ENCODE results near the gene GHR.
"Not testable (repeated sequence)": the region's sequence is repeated elsewhere in the genome, so short reads cannot be mapped to it uniquely, and the experiment has no call there.

GHR gene

GRCh38 chr5:42685078-42685477, 261.8 kb downstream of the GHR start:
- H3K23ac ChIP-seq (ENCODE audit: low read depth, low read length, poor library complexity); H3K9ac ChIP-seq (ENCODE audit: low read depth, low read length, poor library complexity); H3K4ac ChIP-seq (ENCODE audit: low read length); H4K91ac ChIP-seq (ENCODE audit: low read depth, low read length, poor library complexity); H2BK15ac ChIP-seq (ENCODE audit: low read length); H3K27me3 ChIP-seq (ENCODE audit: control insufficient read depth in 3 of 3, insufficient read depth in 3 of 3, low read depth in 1 of 3, low read length in 3 of 3); H2BK12ac ChIP-seq (ENCODE audit: low read length); H3K27ac ChIP-seq (replicated peaks; ENCODE audit: low read length); DNase-seq (ENCODE audit: low spot score); H3K4me3 ChIP-seq (ENCODE audit: low read length in 2 of 2); H3K79me1 ChIP-seq (ENCODE audit: low read depth, low read length); H2AFZ ChIP-seq (ENCODE audit: low read length); H4K8ac ChIP-seq (ENCODE audit: low read depth, low read length); H2BK120ac ChIP-seq (ENCODE audit: low read depth, low read length); H3K14ac ChIP-seq (ENCODE audit: low read length); H3K9me3 ChIP-seq (replicated peaks in 1 of 2; ENCODE audit: control insufficient read depth in 2 of 2, insufficient read depth in 1 of 2, low read depth in 1 of 2, low read length in 2 of 2); H3K4me1 ChIP-seq (ENCODE audit: control insufficient read depth in 2 of 2, insufficient read depth in 1 of 2, low read depth in 1 of 2, low read length in 2 of 2); H2AK5ac ChIP-seq (ENCODE audit: low read depth, low read length); H2BK5ac ChIP-seq (ENCODE audit: low read length); H3K4me2 ChIP-seq (ENCODE audit: insufficient read depth, low read length, poor library complexity, severe bottlenecking); H3K18ac ChIP-seq (ENCODE audit: low read length); H3K36me3 ChIP-seq (replicated peaks in 1 of 2; ENCODE audit: control insufficient read depth in 2 of 2, insufficient read depth in 2 of 2, low read length in 2 of 2): not testable (repeated sequence)

- H3K4me1 ChIP-seq (ENCODE audit: control insufficient read depth in 2 of 2, insufficient read depth in 1 of 2, low read depth in 1 of 2, low read length in 2 of 2), result no peaks in the 10 kb centered on the region
- no peak overlapping the region for H2BK12ac ChIP-seq (ENCODE audit: low read length)
- H2BK120ac ChIP-seq (ENCODE audit: low read depth, low read length), result no peak overlapping the region
- no peak overlapping the region for H3K4me3 ChIP-seq (ENCODE audit: low read length in 2 of 2)
- no peak overlapping the region for H2BK5ac ChIP-seq (ENCODE audit: low read length)
- no peak overlapping the region for H3K14ac ChIP-seq (ENCODE audit: low read length)
- H3K4ac ChIP-seq (ENCODE audit: low read length), result no peak overlapping the region
- no peak overlapping the region for H3K27ac ChIP-seq (replicated peaks; ENCODE audit: low read length)
- H3K9me3 ChIP-seq (replicated peaks in 1 of 2; ENCODE audit: control insufficient read depth in 2 of 2, insufficient read depth in 1 of 2, low read depth in 1 of 2, low read length in 2 of 2), result no peaks in the 10 kb centered on the region
- no peak overlapping the region for H4K8ac ChIP-seq (ENCODE audit: low read depth, low read length)
- no peak overlapping the region for H2AFZ ChIP-seq (ENCODE audit: low read length)
- no peaks in the 10 kb centered on the region for H3K27me3 ChIP-seq (ENCODE audit: control insufficient read depth in 3 of 3, insufficient read depth in 3 of 3, low read depth in 1 of 3, low read length in 3 of 3)
- no peak overlapping the region for H4K91ac ChIP-seq (ENCODE audit: low read depth, low read length, poor library complexity)
- no peak overlapping the region for H2BK15ac ChIP-seq (ENCODE audit: low read length)
- H3K79me1 ChIP-seq (ENCODE audit: low read depth, low read length), result no peaks in the 10 kb centered on the region
- no peak overlapping the region for H2AK5ac ChIP-seq (ENCODE audit: low read depth, low read length)
- no peak for DNase-seq (ENCODE audit: low spot score)
- H3K23ac ChIP-seq (ENCODE audit: low read depth, low read length, poor library complexity), result no peak overlapping the region
- no peak overlapping the region for H3K18ac ChIP-seq (ENCODE audit: low read length)
- no peak overlapping the region for H3K4me2 ChIP-seq (ENCODE audit: insufficient read depth, low read length, poor library complexity, severe bottlenecking)
- no peak overlapping the region for H3K9ac ChIP-seq (ENCODE audit: low read depth, low read length, poor library complexity)
- H3K36me3 ChIP-seq (replicated peaks in 1 of 2; ENCODE audit: control insufficient read depth in 2 of 2, insufficient read depth in 2 of 2, low read length in 2 of 2), result no peaks in the 10 kb centered on the region
- no CpG with 5 or more reads among the region's 4 CpGs for WGBS, 2 donors (ENCODE audit: extremely low coverage in 2 of 2, insufficient read length in 2 of 2, insufficient replicate concordance in 1 of 2)
Measured at GRCh38 chr5:42689391-42689790, 266.2 kb downstream of the GHR start.

GRCh38 chr5:42691413-42691937, 268.2 kb downstream of the GHR start:
- WGBS, 2 donors (ENCODE audit: extremely low coverage in 2 of 2, insufficient read length in 2 of 2, insufficient replicate concordance in 1 of 2), result no CpG with 5 or more reads among the region's 3 CpGs
- H3K9me3 ChIP-seq (replicated peaks in 1 of 2; ENCODE audit: control insufficient read depth in 2 of 2, insufficient read depth in 1 of 2, low read depth in 1 of 2, low read length in 2 of 2), result no peaks in the 10 kb centered on the region
- no peaks in the 10 kb centered on the region for H3K79me1 ChIP-seq (ENCODE audit: low read depth, low read length)
- H3K14ac ChIP-seq (ENCODE audit: low read length), result no peak overlapping the region
- H3K27me3 ChIP-seq (ENCODE audit: control insufficient read depth in 3 of 3, insufficient read depth in 3 of 3, low read depth in 1 of 3, low read length in 3 of 3), result no peaks in the 10 kb centered on the region
- H4K91ac ChIP-seq (ENCODE audit: low read depth, low read length, poor library complexity), result no peak overlapping the region
- no peak overlapping the region for H3K4me3 ChIP-seq (ENCODE audit: low read length in 2 of 2)
- no peak overlapping the region for H3K9ac ChIP-seq (ENCODE audit: low read depth, low read length, poor library complexity)
- H3K4me2 ChIP-seq (ENCODE audit: insufficient read depth, low read length, poor library complexity, severe bottlenecking), result no peak overlapping the region
- no peak overlapping the region for H3K27ac ChIP-seq (replicated peaks; ENCODE audit: low read length)
- H3K36me3 ChIP-seq (replicated peaks in 1 of 2; ENCODE audit: control insufficient read depth in 2 of 2, insufficient read depth in 2 of 2, low read length in 2 of 2), result no peaks in the 10 kb centered on the region
- no peak overlapping the region for H2AFZ ChIP-seq (ENCODE audit: low read length)
- H4K8ac ChIP-seq (ENCODE audit: low read depth, low read length), result no peak overlapping the region
- H3K4ac ChIP-seq (ENCODE audit: low read length), result no peak overlapping the region
- no peak overlapping the region for H2AK5ac ChIP-seq (ENCODE audit: low read depth, low read length)
- H2BK5ac ChIP-seq (ENCODE audit: low read length), result no peak overlapping the region
- H3K23ac ChIP-seq (ENCODE audit: low read depth, low read length, poor library complexity), result no peak overlapping the region
- H3K18ac ChIP-seq (ENCODE audit: low read length), result no peak overlapping the region
- no peak overlapping the region for H2BK12ac ChIP-seq (ENCODE audit: low read length)
- DNase-seq (ENCODE audit: low spot score), result no peak
- H2BK120ac ChIP-seq (ENCODE audit: low read depth, low read length), result no peak overlapping the region
- H2BK15ac ChIP-seq (ENCODE audit: low read length), result no peak overlapping the region
- no peaks in the 10 kb centered on the region for H3K4me1 ChIP-seq (ENCODE audit: control insufficient read depth in 2 of 2, insufficient read depth in 1 of 2, low read depth in 1 of 2, low read length in 2 of 2)

GRCh38 chr5:42701351-42702059, 278.3 kb downstream of the GHR start:
- WGBS, 2 donors (ENCODE audit: extremely low coverage in 2 of 2, insufficient read length in 2 of 2, insufficient replicate concordance in 1 of 2), result no CpG with 5 or more reads among the region's 7 CpGs
- H3K18ac ChIP-seq (ENCODE audit: low read length), result no peak overlapping the region

More at GRCh38 chr5:42701351-42702059, 278.3 kb downstream of the GHR start:
- no peaks in the 10 kb centered on the region for H3K27me3 ChIP-seq (ENCODE audit: control insufficient read depth in 3 of 3, insufficient read depth in 3 of 3, low read depth in 1 of 3, low read length in 3 of 3)
- H4K91ac ChIP-seq (ENCODE audit: low read depth, low read length, poor library complexity), result no peak overlapping the region
- no peak overlapping the region for H3K23ac ChIP-seq (ENCODE audit: low read depth, low read length, poor library complexity)
- no peak overlapping the region for H3K9ac ChIP-seq (ENCODE audit: low read depth, low read length, poor library complexity)
- H2BK120ac ChIP-seq (ENCODE audit: low read depth, low read length), result no peak overlapping the region
- H2BK15ac ChIP-seq (ENCODE audit: low read length), result no peak overlapping the region
- no peaks in the 10 kb centered on the region for H3K36me3 ChIP-seq (replicated peaks in 1 of 2; ENCODE audit: control insufficient read depth in 2 of 2, insufficient read depth in 2 of 2, low read length in 2 of 2)
- no peaks in the 10 kb centered on the region for H3K79me1 ChIP-seq (ENCODE audit: low read depth, low read length)
- H2BK5ac ChIP-seq (ENCODE audit: low read length), result no peak overlapping the region
- no peak overlapping the region for H3K4me3 ChIP-seq (ENCODE audit: low read length in 2 of 2)
- H3K4ac ChIP-seq (ENCODE audit: low read length), result no peak overlapping the region
- H2AK5ac ChIP-seq (ENCODE audit: low read depth, low read length), result no peak overlapping the region
- no peak for DNase-seq (ENCODE audit: low spot score)
- no peak overlapping the region for H2BK12ac ChIP-seq (ENCODE audit: low read length)
- H2AFZ ChIP-seq (ENCODE audit: low read length), result no peak overlapping the region
- no peaks in the 10 kb centered on the region for H3K9me3 ChIP-seq (replicated peaks in 1 of 2; ENCODE audit: control insufficient read depth in 2 of 2, insufficient read depth in 1 of 2, low read depth in 1 of 2, low read length in 2 of 2)
- no peak overlapping the region for H3K4me2 ChIP-seq (ENCODE audit: insufficient read depth, low read length, poor library complexity, severe bottlenecking)
- no peak overlapping the region for H3K14ac ChIP-seq (ENCODE audit: low read length)
- H3K27ac ChIP-seq (replicated peaks; ENCODE audit: low read length), result no peak overlapping the region
- H4K8ac ChIP-seq (ENCODE audit: low read depth, low read length), result no peak overlapping the region
- no peaks in the 10 kb centered on the region for H3K4me1 ChIP-seq (ENCODE audit: control insufficient read depth in 2 of 2, insufficient read depth in 1 of 2, low read depth in 1 of 2, low read length in 2 of 2)
